Left ventricle myocardium inferior (tissue), 1 donor: ENCODE measurements around the gene MBD3L2B. TPM values are rescaled to one million over a fixed set of nuclear protein-coding genes. Genes with fewer than 3 reads are reported as not detected.

ENCODE experiments used
- DNase-seq: peaks from one replicate; pipeline ENCODE4 v3.0.0-alpha.2; 2020
- H3K27ac ChIP-seq: fragments of 200-600 bp; replicated peaks from 2 replicates; pipeline ENCODE4 v1.8.0; 2021
- H3K27me3 ChIP-seq: fragments of 200-600 bp; 2 replicates; pipeline ENCODE4 v1.8.0; 2021; ENCODE audit warnings: low read depth
- H3K36me3 ChIP-seq: fragments of 200-600 bp; 2 replicates; pipeline ENCODE4 v1.8.0; 2021
- H3K4me1 ChIP-seq: fragments of 200-600 bp; 2 replicates; pipeline ENCODE4 v1.8.0; 2021
- H3K4me3 ChIP-seq: fragments of 200-600 bp; 2 replicates; pipeline ENCODE4 v1.8.0; 2021; ENCODE audit warnings: mild to moderate bottlenecking, moderate library complexity
- H3K9me3 ChIP-seq: fragments of 200-600 bp; replicated peaks from 2 replicates; pipeline ENCODE4 v1.8.0; 2021
- intact Hi-C: fragments of 100-400 bp; cut with micrococcal nuclease; formaldehyde crosslinking; loops from one replicate; pipeline ENCODE4 v1.11.0; 2022
- total RNA-seq: library from RNA; stranded (reverse); fragmentation: NEBNext Ultra II Directional; extraction: Animal tissue kit (Norgen Biotek cat#: 25700); gene quantifications from one replicate; pipeline ENCODE4 v1.2.1, GENCODE V29; 2021
- TF ChIP-seq, protein P1 (sequence below): fragments of 200-600 bp; IDR thresholded peaks from 2 replicates; pipeline ENCODE4 v1.8.0; 2021; ENCODE audit warnings: antibody characterized with exemption, mild to moderate bottlenecking, borderline replicate concordance
- donor health status: DM: no; HTN: yes; CAD: no; lungs with severe emphysema.

The MBD3L2B gene
- total RNA-seq, 1 donor from 2014 or later: not detected

DNA sequence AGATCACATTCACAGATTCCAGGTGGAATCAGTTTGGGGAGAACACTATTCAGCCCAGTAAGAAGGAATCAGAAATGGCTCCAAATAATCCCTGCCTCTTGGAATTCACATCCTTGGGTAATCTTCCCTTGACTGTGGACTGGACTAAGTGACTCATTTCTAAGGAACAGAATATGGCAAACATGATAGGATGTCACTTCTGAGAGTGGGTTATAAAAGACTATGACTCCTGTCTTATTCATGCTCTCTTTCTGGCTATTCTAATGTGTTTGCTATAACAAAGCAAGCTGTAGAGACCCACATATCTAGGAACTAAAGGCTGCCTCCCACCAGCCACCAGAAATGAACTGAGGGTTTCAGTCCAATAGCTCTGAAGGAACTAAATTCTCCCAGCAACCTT is 37.8 kb downstream of the MBD3L2B start:
- Histone ChIP-seq H3K36me3 (no peaks in the 10 kb centered on the region), H3K4me1 (no peaks in the 10 kb centered on the region), H3K27ac (no peak overlapping the region), H3K9me3 (peaks cover 49% of the 10 kb centered on the region), H3K27me3 (no peaks in the 10 kb centered on the region), H3K4me3 (no peak overlapping the region)
- intact Hi-C loops: no loop called here
- TF ChIP-seq, protein P1, sequence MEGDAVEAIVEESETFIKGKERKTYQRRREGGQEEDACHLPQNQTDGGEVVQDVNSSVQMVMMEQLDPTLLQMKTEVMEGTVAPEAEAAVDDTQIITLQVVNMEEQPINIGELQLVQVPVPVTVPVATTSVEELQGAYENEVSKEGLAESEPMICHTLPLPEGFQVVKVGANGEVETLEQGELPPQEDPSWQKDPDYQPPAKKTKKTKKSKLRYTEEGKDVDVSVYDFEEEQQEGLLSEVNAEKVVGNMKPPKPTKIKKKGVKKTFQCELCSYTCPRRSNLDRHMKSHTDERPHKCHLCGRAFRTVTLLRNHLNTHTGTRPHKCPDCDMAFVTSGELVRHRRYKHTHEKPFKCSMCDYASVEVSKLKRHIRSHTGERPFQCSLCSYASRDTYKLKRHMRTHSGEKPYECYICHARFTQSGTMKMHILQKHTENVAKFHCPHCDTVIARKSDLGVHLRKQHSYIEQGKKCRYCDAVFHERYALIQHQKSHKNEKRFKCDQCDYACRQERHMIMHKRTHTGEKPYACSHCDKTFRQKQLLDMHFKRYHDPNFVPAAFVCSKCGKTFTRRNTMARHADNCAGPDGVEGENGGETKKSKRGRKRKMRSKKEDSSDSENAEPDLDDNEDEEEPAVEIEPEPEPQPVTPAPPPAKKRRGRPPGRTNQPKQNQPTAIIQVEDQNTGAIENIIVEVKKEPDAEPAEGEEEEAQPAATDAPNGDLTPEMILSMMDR: no peak
- no peak for DNase-seq

DNA sequence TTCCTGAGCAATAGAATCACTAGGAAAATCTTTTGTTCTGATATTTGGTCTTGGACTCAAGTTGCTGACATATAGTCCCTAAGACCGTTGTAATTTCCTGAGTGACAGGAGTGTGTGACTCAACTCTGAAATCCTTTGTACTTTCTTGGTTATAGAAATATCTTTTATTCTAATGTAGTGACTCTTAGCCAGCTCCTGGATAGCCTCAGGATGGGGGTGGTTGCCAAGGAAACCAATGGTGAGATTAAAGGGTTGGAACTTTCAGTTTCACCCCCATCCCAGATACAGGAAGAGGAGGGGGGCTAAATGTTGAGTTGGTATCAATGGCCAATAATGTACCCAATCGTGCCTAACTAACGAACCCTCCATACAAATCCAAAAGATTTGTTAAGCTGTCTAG is 41.8 kb downstream of the MBD3L2B start:
- no peak overlapping the region for H3K27ac ChIP-seq
- no peaks in the 10 kb centered on the region for H3K36me3 ChIP-seq
- H3K4me1 ChIP-seq: no peaks in the 10 kb centered on the region
- H3K27me3 ChIP-seq: peaks cover 14% of the 10 kb centered on the region
- DNase-seq: no peak
- H3K4me3 ChIP-seq: no peak overlapping the region
- TF ChIP-seq, protein P1: no peak
- peaks cover 46% of the 10 kb centered on the region for H3K9me3 ChIP-seq
- intact Hi-C loops: no loop called here

DNA sequence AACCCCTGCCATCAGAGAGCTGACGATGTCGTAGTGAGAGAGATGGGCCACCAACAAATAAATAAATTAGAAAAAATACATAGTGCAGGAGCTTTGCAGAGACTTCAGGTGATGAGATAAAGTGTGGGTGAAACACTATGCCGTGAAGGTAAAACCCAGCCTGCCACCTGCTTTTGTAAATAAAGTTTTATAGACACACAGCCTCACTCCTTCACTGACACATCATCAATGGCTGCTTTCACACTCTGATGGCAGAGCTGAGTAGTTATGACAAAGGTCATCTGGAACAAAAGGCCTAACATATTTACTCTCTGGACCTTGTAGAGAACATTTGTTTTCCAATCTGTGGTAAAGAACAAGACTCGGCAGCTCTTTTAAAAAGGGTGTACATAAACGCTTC is 45.0 kb downstream of the MBD3L2B start:
- peaks cover 32% of the 10 kb centered on the region for H3K9me3 ChIP-seq
- no peaks in the 10 kb centered on the region for H3K36me3 ChIP-seq
- intact Hi-C loops: no loop called here
- no peak overlapping the region for H3K27ac ChIP-seq
- TF ChIP-seq, protein P1: no peak
- H3K4me1 ChIP-seq: no peaks in the 10 kb centered on the region
- peaks cover 41% of the 10 kb centered on the region for H3K27me3 ChIP-seq
- no peak for DNase-seq
- no peak overlapping the region for H3K4me3 ChIP-seq

DNA sequence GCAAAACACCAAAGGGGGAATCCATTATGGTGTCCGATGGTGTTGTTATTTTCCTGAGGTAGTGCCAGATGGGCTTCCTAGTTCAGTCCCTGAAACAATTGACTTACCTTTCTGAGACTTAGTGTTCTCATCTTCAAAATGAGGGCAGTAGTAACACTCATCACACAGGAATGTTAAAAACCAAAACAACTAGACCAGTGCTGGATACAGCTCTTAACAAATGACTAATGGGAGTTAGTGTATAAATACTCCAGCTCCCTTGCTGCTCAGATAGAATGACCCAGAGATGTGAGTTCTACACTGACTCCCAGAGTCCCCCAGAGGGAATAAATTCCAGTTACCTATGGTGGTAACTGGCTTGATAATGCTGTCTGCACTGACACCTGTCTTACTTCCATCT is 49.9 kb downstream of the MBD3L2B start:
- no peaks in the 10 kb centered on the region for H3K4me1 ChIP-seq
- no peak overlapping the region for H3K27ac ChIP-seq
- no peaks in the 10 kb centered on the region for H3K9me3 ChIP-seq
- no peak for DNase-seq
- peaks cover 48% of the 10 kb centered on the region for H3K27me3 ChIP-seq
- intact Hi-C loops: no loop called here
- TF ChIP-seq, protein P1: no peak
- H3K36me3 ChIP-seq: no peaks in the 10 kb centered on the region
- no peak overlapping the region for H3K4me3 ChIP-seq

DNA sequence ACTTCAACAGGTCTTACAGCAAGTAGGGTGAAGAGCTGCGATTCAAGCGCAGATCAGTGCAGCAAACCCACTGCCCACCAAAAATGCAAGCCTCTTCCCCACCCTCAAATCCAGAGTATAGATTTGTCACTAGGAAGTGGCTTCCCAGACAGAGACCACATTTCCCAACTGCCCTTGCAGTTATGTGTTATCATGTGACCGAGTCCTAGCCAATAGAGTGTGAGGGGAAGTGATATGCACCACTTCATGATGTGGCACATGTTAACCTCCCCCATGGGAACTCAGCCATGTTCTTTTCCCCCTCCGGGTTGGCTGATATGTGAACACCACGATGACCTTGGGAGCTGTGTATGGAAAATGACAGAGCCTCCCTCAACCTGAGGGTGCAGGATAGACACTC is 50.8 kb downstream of the MBD3L2B start:
- TF ChIP-seq, protein P1: no peak
- intact Hi-C loops: no loop called here
- DNase-seq: no peak
- no peak overlapping the region for H3K27ac ChIP-seq
- no peaks in the 10 kb centered on the region for H3K4me1 ChIP-seq
- no peaks in the 10 kb centered on the region for H3K9me3 ChIP-seq
- H3K36me3 ChIP-seq: no peaks in the 10 kb centered on the region
- H3K27me3 ChIP-seq: peaks cover 54% of the 10 kb centered on the region
- H3K4me3 ChIP-seq: no peak overlapping the region

GRCh38 chr19:6970021-6970420 is 51.2 kb downstream of the MBD3L2B start:
- no peaks in the 10 kb centered on the region for H3K36me3 ChIP-seq
- DNase-seq: no peak
- H3K9me3 ChIP-seq: no peaks in the 10 kb centered on the region
- no peaks in the 10 kb centered on the region for H3K4me1 ChIP-seq
- H3K27ac ChIP-seq: no peak overlapping the region
- intact Hi-C loops: no loop called here
- TF ChIP-seq, protein P1: no peak
- H3K27me3 ChIP-seq: peaks cover 55% of the 10 kb centered on the region
- no peak overlapping the region for H3K4me3 ChIP-seq
